NB4 (cell line): Measurements from ENCODE around the gene ERICH4.

Experiments used
- CTCF ChIP-seq: IDR thresholded peaks from one replicate; pipeline ENCODE4 v1.5.1; 2012; ENCODE audit warnings: low read depth, low read length
- POLR2A ChIP-seq: IDR thresholded peaks from 2 replicates; pipeline ENCODE4 v1.6.1; 2011; ENCODE audit warnings: mild to moderate bottlenecking; ENCODE audit not compliant: insufficient read length; ENCODE audit errors: extremely low read depth

DNA sequence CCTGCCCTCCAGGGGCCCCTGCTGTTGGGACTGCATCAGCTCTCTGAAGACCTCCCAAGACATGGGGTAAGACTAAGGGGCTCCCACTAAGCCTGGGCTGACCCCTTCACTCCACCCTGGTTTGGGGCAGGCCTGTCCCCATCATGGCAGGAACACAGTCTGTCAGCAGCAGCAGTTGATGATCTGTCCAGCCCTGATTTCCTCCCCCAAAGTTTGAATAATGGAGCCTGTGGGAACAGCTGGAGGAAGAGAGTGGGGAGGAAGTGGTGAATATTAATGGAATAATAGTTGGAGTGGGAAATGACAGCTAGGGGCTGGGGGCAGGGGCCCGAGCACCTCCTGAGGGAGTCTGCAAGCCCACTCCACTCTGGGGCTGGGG is 14.5 kb upstream of the ERICH4 start:
- no peak for TF ChIP-seq CTCF
- TF ChIP-seq POLR2A, result no peak
